DLD1 (cell line): ENCODE data around the gene BFSP1.

Source experiments
- in situ Hi-C: cut with HindIII; loops from 2 replicates; pipeline ENCODE4 v1.10.0; 2017; ENCODE audit warnings: low sequenced_read_pairs

Gene BFSP1

DNA sequence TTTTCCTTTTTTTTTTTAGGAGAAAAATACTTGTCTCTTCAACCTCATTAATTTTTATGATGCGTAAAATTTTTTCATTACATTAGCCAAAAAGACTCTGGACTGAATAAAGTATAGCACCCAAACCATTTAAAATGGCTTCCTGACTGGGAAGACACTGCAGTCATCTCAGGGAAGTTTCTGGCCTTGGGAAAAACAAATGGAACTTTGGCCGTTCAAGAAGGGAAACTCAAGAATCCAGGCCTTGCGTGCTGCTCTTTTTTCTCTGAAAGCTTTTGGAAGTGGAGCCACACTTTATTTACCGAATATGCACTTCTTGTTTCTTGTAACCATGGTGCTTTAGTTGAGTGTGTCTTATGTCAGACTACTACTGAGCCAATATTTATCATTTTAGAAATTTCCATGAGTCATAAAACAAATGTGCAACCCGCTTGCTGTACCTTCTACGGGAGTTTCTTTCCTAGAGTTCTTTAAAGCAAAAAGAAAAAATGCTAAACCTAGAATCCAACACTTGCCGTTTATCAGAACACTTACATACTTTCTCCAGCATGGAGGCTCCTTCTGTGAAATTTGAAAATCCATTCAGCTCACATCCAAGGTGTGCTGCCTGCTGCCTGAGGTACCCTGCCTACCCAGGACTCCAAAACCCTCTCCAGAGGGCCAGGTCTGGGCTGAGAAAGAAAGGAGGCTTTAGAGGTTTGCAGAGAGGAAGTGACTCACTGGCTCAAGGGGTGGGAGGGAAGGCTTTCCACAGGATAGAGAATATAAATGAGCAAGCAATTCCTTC lies 27.2 kb upstream of the BFSP1 start:
- in situ Hi-C loops = no loop called here

DNA sequence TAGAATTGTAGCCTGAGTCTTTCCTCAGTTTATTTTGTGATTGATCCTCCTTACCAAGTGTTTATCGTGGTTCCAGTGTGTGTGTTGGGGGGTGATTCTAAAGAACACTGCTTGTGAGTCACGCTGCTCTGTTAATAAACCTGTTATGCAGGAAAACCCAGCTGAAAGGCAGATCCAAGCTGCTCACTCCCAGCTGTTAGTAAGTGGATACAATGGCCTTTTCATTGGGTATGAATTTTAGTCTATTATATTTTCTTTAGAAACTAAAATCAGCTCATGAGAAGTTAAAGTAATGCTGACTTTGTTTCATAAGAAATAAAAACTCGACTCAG lies 26.5 kb upstream of the BFSP1 start:
- in situ Hi-C loops = no loop called here

DNA sequence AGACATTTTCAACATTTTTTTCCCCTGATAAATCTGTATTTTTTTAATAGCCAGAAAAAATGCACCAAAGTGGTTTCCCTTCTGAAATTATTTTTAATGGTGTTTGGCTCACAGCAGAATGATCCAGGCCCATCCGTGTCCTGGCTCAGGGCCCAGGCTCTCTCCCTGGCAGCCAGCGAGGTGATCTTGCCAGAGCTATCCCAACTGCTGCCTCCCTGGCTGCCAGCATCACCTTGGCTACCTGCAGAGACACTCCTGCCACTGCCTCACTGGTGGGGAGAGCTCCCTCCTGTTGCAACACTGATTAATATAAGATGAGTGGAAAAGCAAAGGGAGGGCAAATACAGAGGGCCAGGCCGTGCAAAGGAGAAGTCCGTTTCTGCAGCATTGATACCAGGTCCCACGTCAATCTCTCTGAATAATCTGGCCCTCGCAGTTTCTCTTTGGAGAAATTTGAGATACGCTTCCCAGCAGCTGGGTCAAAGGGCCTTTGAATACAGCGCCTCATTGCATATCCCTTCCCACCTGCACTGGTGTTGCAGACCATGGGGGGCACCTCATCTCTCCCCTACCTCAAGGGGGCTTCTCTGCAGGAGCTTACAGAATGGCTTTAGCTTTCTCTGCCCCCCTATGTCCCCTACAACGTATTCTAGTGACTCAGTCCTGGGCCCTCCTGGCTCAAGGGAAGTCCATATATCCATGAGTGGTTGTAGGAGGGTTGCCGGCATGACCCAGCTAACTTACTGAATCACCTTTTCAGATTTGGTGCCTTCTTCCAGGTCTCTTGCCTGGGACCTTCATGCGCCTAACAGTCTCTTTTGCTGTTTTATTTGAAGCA lies 25.9 kb upstream of the BFSP1 start:
- in situ Hi-C loops = no loop called here

DNA sequence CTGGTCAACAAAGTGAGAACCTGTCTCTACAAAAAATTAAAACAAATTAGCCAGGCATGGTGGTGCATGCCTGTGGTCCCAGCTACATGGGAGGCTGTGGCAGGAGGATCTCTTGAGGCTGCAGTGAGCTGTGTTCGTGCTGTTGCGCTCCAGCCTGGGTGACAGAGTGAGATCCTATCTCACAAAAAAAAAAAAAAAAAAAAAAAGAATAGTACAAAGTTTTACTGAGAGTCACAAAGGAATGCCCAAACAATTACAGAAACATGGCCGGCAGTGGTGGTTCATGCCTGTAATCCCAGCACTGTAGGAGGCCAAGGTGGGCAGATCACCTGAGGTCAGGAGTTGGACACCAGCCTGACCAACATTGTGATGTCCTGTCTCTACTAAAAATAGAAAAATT lies 23.9 kb upstream of the BFSP1 start:
- in situ Hi-C loops = no loop called here

DNA sequence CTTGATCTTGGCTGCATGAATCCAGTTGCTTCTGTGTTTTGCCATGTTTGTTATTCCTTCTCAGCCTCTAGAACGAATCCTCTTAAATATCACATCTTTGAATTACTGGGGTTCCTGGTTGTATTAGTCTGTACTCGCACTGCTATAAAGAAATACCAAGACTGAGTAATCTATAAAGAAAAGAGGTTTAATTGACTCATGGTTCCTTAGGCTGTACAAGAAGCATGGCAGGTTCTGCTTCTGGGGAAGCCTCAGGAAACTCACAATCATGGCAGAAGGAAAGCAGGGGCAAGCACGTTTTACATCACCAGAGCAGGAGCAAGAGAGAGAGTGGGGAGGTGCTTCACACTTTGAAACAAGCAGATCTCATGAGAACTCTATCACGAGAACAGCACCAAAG lies 18.0 kb upstream of the BFSP1 start:
- in situ Hi-C loops = no loop called here

DNA sequence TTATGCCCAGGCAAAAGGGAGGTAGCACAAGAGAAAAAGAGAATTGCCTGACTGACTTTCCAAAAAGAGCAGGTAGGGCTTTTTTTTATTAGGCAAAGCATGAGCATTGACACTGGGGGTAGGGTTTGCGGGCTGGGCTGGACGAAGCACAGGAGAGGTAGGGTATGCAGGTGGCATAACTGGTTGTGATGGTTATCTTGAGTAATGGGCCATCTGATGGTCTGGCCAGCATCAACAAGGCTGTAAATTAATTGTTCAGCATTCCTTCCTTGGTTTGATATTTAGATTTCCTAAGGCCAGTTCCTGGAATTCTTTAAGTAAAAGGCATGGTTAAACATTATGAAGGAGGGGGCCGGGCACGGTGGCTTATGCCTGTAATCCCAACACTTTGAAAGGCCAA lies 13.9 kb upstream of the BFSP1 start:
- in situ Hi-C loops = no loop called here

DNA sequence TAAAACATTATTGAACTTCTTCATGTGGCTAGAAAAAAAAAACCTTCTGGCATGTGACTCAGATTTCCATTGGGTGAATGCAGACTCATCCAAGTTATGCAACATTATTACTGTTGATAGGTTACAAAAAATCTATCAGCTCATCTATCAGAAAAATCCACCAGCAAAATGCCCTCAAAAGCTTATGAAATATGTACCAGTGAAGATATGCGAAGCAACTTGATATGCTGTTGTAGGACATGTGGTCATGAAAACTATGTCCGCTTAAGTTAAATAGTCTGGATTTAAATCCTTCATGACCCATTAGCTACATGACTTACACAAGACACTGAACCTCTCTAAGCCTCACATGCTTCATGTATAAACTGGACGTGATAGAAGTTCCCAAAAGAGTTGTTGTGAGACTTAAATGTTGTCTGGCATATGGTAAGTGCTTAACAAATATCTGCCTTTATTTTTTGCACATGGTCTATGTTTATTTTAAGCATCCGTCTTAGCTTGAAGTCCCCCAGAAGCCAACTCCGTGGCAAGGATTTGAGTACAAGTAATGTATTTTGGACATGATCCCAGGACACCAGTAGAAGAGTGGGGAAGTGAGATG lies 12.5 kb upstream of the BFSP1 start:
- in situ Hi-C loops = loop anchor here (5.0 kb wide), 1 partner anchor 49 kb away; no protein-coding TSS in a partner anchor

DNA sequence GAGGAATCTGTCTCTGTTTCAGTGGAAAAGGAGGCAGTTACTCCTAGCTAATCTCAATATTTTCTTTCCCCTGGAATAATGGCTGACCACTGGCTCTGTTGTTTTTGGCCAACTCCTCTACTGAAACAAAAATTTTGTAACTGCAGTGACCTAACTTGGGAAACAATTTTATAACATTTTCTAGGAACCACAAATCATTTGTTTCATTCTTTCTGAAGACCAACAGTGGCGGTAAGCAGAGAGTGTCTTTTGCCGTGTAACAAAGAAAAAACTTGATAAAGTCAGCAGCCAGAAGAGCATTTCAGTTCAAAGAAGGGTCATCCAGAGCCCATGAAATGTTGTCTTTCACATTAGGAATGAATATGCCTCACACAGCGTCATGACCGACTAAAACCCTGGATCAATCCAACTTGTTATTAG lies 11.8 kb upstream of the BFSP1 start:
- in situ Hi-C loops = loop anchor here (5.0 kb wide), 1 partner anchor 49 kb away; no protein-coding TSS in a partner anchor

DNA sequence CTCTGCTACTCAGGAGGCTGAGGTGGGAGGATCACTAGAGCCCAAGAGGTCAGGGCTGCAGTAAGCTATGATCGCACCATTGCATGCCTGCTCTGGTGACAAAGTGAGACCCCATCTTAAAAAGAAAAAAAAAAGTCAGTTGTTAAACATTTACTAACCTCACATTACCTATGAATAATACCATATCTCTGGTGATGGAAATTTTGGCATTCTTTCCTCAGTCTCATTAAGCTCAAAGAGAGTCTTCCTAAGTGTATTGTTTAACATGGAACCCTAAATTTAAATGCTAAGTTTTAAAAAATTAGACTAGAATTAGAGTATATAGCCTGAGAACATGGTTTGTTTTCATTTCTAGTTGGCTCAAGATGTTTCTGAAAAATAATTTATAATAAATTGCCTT lies 11.3 kb upstream of the BFSP1 start:
- in situ Hi-C loops = loop anchor here (5.0 kb wide), 1 partner anchor 50 kb away; no protein-coding TSS in a partner anchor

DNA sequence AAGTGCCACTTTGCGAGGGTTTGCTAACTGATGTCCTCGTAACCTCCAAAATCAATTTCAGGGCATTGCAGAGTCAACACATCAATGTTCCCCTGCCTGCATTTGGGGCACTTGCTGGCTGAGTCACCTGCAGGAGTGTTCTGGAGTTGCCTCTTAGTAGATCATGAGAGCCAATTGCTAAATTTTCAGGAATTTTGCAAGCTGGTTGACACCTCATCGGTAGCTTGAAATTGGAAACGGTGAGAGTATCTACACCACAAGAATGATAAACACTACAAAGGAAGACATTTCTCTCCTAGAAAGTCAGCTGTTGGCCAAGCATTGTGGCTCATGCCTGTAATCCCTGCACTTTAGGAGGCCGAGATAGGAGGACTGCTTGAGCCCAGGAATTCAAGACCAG lies 10.8 kb upstream of the BFSP1 start:
- in situ Hi-C loops = loop anchor here (5.0 kb wide), 1 partner anchor 50 kb away; no protein-coding TSS in a partner anchor

DNA sequence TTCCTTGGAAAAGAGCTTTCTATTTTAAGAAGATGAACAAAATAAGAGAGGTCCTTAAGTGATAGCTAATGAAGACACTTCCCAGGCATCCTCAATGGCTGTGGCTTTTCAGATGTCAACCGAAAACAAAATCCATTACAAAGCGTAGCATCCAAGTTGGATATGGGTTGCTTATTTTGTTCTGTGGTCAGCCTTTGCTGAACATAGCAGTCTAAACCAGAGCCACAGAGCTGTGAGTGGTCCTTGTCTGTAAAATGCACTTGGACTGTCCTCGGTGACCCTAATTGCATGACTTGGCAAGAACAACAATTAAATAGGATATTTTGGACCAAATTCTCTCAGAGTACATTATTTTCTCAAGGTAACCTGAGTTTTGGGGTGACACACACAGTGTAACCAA lies 10.4 kb upstream of the BFSP1 start:
- in situ Hi-C loops = loop anchor here (5.0 kb wide), 1 partner anchor 51 kb away; no protein-coding TSS in a partner anchor

DNA sequence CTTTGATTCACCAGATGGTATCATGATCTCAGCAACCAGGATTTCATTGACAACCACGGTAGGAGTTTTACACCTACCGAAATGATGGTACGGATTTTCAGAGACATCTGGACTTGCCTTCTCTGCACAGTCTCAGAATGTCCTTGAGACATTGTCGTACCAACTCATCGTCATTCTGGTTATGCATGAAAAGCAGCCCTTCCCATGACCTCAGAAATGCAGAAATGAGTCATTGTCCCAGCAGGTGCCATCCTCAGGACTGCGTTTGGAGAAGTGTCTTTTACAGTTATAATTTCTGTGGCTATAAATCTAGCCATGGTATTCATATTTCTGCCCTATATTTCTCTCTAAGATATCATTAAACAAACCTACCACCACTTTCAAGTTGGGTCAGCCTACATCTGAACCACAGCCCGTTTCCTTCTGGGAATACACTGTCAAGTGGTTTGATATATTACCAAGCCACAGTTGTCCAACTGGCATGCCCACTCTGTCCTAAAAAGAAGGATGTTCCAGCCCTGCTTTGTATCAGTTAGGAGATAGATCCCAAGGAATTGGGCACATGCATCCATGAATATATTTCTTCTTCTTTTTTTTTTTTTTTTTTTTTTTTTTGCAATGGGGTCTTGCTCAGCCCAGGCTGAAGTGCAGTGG lies 7.5 kb upstream of the BFSP1 start:
- in situ Hi-C loops = no loop called here

DNA sequence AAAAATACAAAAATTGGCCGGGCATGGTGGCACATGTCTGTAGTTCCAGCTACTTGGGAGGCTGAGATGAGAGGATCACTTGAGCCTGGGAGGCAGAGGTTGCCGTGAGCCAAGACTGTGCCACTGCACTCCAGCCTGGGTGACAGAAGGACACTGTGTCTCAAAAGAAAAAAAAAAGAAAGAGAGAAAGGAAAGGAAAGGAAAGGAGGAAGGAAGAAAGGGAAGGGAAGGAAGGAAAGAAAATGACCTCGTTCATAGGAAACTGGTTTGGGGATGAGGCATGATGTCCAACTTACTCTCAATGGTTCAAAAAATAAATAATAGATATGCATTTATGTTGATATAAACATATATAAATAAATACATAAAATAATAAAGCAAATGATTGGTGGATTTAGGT lies 6.8 kb upstream of the BFSP1 start:
- in situ Hi-C loops = no loop called here

DNA sequence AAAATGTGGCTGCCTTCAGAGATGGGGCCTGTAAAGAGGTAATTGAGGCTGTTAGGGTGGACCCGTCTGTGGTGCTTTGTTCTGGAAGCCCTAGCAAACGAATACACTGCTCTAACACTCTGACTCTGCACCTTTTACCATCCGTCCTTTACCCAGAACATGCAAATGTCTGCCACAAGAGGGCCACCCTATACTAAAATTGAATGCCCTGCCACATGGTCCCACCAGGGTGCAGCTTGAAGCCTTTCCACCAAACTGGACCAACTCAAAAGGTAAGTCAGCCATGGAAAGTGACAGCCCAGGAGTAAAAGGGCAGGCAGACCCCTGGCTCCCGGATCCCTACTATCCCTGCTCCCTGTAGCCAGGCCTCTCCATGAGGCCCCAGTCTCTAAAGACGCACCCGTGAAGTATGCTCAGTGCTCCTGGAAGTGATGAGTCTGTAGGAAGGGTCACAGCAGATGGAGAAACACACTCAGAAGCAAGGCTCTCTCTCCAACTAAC lies 5.8 kb upstream of the BFSP1 start:
- in situ Hi-C loops = no loop called here

DNA sequence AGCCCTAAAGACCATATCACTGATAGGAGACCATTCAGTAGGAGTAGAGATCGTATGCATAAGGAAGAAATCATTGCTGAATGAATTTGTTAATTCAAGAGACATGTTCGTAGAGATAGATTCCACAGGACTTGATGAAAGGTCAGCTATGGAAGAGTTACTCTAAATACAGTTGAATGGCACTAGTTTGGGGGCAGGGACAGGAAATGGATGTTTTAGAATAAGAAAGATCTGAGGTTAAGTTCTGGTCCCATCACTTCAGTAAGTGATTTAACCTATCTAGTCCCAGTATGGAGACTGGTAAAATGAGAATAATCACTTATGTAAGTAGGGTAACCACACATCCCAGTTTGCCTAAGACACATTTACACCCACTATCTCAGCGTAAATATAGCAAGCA lies 2.9 kb upstream of the BFSP1 start:
- in situ Hi-C loops = no loop called here

DNA sequence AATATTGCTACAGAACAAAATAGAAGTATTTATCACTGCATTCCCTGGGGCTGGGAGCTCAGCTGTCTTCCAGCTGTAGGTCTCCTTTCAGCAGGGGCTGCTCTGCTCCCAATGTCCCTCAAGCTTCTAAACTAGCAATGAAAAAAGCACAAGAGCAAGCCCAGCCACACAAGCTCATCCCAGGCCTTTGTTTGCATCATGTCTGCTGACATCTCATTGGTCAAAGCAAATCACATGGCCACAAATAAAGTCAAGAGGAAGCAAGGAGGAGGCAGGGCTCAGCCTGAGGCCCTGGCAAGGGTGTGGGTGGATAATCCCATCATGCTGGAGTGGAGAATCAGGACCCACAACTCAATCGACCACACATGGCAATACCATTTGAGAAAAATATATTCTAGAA lies 2.2 kb upstream of the BFSP1 start:
- in situ Hi-C loops = no loop called here

DNA sequence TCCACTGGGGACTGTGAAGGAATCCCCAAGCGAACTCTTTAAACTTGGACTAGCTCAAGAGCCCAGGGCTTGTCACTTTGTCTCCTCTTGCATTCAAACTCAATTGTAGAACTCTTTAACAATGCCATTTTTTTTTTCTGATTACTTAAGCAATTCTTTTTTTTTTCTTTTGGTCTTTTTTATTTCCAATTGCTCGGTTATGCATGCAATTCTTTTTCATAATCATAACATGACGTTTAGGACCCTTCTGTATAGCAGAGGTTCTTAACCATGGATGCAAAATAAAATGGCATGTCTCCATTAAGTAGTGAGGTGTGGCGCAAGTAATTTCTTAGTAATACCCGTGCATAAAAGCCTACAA lies 466 bp upstream of the BFSP1 start:
- in situ Hi-C loops = no loop called here

DNA sequence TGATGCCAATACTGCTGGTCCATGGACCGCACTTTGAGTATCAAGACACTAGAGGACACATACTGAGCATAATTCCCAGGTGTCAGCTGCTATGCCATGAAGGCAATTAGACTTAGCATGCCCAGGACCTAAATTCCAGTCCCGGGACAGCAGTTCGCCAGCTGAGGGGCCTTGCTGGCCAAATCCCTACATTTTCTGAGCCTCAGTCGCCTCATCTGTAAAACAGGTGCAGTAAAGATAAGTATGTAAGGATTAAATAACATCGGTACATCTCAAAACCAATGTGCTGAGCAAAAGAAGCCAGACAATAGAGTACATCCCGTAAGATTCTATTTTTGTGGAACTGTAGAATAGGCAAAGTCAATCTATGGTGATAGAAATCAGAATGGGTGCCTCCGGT lies 1.0 kb downstream of the BFSP1 start:
- in situ Hi-C loops = no loop called here

DNA sequence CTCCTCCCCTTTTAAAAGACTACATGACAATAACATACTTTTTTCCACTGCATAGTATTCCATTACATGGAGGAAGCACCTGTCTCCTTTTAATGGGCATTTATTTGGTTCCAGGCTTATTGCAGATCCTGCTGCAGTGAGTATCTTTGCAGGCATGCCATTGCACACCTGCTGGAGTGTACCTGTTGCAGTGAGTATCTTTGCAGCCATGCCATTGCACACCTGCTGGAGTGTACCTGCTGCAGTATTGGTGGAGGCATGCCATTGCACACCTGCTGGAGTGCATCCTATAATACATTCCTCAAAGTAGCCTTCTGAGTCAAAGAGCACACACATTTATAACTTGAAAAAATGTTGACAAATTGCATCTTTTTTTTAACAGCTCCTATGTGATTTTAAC lies 1.6 kb downstream of the BFSP1 start:
- in situ Hi-C loops = no loop called here

DNA sequence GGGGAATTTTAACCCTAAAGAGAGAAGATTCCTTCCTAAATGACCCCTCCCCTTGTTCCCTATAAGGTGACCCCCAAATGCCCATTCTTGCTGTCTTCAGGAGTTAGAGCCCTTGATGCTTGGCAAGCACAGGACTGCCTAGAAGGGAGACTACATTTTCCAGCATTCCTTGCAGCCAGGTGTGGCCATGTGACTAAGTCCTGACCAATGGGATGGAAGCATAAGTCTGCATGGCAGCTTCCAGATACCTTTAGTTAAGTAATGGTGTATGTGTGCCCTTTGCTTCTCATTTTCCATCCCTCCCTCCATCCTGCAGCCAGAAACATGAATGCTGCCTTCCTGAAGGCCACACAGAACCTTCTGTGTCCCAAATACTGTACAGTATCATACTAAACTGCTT lies 5.5 kb downstream of the BFSP1 start:
- in situ Hi-C loops = no loop called here

DNA sequence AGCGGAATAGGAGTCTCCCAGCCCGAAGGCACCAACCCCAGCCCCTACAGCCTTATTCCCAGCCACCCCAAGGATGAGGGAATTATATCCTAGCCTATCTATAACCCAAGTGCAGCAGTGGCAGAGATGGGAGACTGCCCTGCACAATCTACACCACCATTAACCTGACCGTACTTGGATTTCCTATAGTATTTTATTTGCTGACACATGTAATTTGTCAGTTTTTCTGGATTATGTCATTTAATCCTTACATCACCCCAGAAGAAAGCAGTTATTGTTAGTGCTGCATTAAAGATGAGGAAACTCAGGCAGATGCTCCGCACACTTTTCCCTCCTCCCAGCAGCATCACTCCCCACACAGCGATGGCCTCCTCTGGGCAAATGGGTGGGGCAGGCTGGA lies 6.0 kb downstream of the BFSP1 start:
- in situ Hi-C loops = no loop called here
